ENCODE data around the gene CCDC92. TPM values are rescaled to one million over a fixed set of nuclear protein-coding genes. Genes with fewer than 3 reads are reported as not detected.

Gene CCDC92
- total and polyA plus RNA-seq, 2 of the 8 experiments (the other 6 are each of a cell fraction or from before 2014, with no cell fraction given), result 0.43 to 0.51 TPM

GRCh38 chr12:124018539-124018938 is 45.9 kb upstream of the CCDC92 start (continued):
- TF ChIP-seq USF2 (IDR thresholded peaks at IDR 0.05; ENCODE audit: low read length) (no peak), GTF2F1 (IDR thresholded peaks at IDR 0.05; ENCODE audit: borderline replicate concordance, low read depth, low read length) (no peak), EGR1 (IDR thresholded peaks at IDR 0.05; ENCODE audit: borderline replicate concordance, low read depth, low read length) (no peak)
